Sigmoid colon (tissue), 4 donors: ENCODE data around the gene IGDCC3.

Experiments
- EP300 ChIP-seq, 4 donors: sonication (generic); formaldehyde crosslinking; IDR thresholded peaks; one replicate each; pipeline ENCODE4 v1.6.1; 2017; ENCODE audit warnings: antibody characterized with exemption in 4 of 4
- POLR2A ChIP-seq, 2 donors: fragments of 450-650 bp; IDR thresholded peaks; one replicate each; pipeline ENCODE4 v1.6.1; 2016; ENCODE audit warnings: antibody characterized with exemption in 2 of 2, mild to moderate bottlenecking in 2 of 2, moderate library complexity in 2 of 2
- TF ChIP-seq, protein P1 (sequence below), 4 experiments: fragments of 450-650 bp in 3 of 4; fragments of 200-600 bp in 1 of 4; IDR thresholded peaks; one replicate each; pipeline ENCODE4 v1.5.1; 2016 to 2019; ENCODE audit warnings: antibody characterized with exemption in 4 of 4, mild to moderate bottlenecking in 3 of 4, moderate library complexity in 2 of 4

DNA sequence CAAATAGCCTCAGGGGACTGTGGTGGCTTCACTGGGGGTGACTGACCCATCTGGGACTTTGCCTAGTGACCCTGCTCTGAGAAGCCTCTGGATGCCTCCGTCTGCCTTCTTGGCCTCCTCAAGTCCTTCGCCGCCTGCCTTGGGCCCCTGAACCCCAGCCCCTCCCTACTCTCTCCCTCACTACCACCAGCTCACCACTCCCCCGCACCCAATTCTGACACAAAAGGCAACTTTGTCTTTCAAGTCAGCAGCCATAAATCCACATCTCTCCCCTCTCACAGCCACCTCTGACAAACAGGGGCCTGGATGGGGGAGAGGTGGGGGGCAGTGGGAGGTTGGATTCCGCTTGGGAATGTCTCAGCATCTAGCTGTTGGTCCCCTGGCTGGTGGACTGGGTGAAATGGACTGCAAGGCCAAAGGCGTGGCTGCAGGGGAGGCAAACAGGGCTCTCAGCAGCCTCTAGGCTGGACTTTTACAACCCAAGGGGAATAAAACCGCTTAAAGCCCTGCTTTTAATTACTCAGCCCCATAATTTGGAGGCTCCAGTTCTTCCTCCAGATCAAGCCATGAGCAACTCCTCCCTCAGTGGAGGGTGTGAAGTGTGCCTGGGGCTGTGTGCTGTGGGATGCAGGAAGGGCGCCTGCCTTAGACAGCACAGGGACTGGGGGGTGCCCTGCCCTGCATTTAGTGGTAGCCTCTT, 33.4 kb downstream of the IGDCC3 start:
- TF ChIP-seq, protein P1, sequence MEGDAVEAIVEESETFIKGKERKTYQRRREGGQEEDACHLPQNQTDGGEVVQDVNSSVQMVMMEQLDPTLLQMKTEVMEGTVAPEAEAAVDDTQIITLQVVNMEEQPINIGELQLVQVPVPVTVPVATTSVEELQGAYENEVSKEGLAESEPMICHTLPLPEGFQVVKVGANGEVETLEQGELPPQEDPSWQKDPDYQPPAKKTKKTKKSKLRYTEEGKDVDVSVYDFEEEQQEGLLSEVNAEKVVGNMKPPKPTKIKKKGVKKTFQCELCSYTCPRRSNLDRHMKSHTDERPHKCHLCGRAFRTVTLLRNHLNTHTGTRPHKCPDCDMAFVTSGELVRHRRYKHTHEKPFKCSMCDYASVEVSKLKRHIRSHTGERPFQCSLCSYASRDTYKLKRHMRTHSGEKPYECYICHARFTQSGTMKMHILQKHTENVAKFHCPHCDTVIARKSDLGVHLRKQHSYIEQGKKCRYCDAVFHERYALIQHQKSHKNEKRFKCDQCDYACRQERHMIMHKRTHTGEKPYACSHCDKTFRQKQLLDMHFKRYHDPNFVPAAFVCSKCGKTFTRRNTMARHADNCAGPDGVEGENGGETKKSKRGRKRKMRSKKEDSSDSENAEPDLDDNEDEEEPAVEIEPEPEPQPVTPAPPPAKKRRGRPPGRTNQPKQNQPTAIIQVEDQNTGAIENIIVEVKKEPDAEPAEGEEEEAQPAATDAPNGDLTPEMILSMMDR (IDR thresholded peaks at IDR 0.05): no peak
- TF ChIP-seq EP300 (IDR thresholded peaks at IDR 0.05) (no peak), POLR2A (IDR thresholded peaks at IDR 0.05) (no peak)
